ENCODE results near the gene APOD. TPM values are rescaled to one million over a fixed set of nuclear protein-coding genes. Genes with fewer than 3 reads are reported as not detected.

The APOD gene
- total and polyA plus RNA-seq, 2 experiments from 2014 or later = 9.6 to 27.9 TPM

Small RNAs within 50 kb of the gene (small RNA-seq; reads per million reads assigned to genes)
- gene RN7SL73P (not detected), gene RNU6ATAC24P (not detected)

Other genes starting within 250 kb of the APOD start
- 41.8 and 47.4 TPM in 2 replicates for gene ACAP2, start 140.9 kb downstream of the APOD start, total RNA-seq
- 27.0 and 39.2 TPM in 2 replicates for gene ACAP2, start 140.9 kb downstream of the APOD start, polyA plus RNA-seq
- 53.4 and 77.6 TPM in 2 replicates for gene PPP1R2, start 40.6 kb downstream of the APOD start, total RNA-seq
- 38.1 and 49.1 TPM in 2 replicates for gene PPP1R2, start 40.6 kb downstream of the APOD start, polyA plus RNA-seq
- gene MUC20, start 137.0 kb upstream of the APOD start, total RNA-seq = 3.5 and 4.5 TPM in 2 replicates
- 8.2 and 15.3 TPM in 2 replicates for gene MUC20, start 137.0 kb upstream of the APOD start, polyA plus RNA-seq
- gene MUC4, start 228.0 kb upstream of the APOD start, total RNA-seq = 0.32 and 1.7 TPM in 2 replicates
- gene MUC4, start 228.0 kb upstream of the APOD start, polyA plus RNA-seq = 0.89 and 0.94 TPM in 2 replicates

All from hepatocyte (in vitro differentiated cells).